Measurements from ENCODE around the gene SCAMP2.

DNA sequence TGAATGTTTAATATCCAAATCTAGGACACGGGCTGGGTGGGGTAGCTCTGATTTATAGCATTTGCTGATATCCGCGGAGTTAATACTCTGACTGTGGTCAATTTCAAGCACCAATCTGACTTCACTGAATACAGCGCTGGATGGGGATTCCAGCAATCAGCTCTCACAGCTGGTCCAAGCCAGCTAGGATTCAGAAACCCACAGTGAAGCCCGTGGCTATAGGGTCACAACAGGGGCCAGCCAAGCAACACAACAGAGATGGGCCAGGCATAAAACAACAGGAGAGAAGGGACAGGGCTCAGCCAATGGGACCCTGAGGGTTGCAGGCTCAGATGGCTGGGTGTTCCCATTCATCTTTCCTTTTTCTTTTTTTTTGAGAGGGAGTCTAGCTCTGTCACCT, 65.9 kb downstream of the SCAMP2 start:
- TF ChIP-seq POLR2AphosphoS5 (IDR thresholded peaks at IDR 0.05; ENCODE audit: borderline replicate concordance, low read depth, low read length) (no peak), EZH2 (IDR thresholded peaks at IDR 0.05) (no peak), FOXP2 (optimal IDR thresholded peaks at IDR 0.05; ENCODE audit: control extremely low read depth, extremely low read length, insufficient read depth) (no peak)

Measured in SK-N-MC (cell line).